ENCODE measurements around the gene FYN. TPM values are rescaled to one million over a fixed set of nuclear protein-coding genes. Genes with fewer than 3 reads are reported as not detected.

FYN gene
- polyA plus RNA-seq, 3 donors from 2014 or later: 358 to 488 (median 414) TPM

- DNase-seq: no peak
- Mint-ChIP-seq H3K4me3 (peak overlapping the region; percentile 61 to 89 (median 70)), H3K4me1 (peaks cover 99 to 100% of the 10 kb centered on the region in 2 donors), H3K27ac (peak overlapping the region; percentile 91 to 100 (median 100)), H3K36me3 (peaks cover 18 to 43% (median 32%) of the 10 kb centered on the region in 3 donors), H3K9me3 (no peaks in the 10 kb centered on the region), H3K27me3 (ENCODE audit: low read depth in 3 of 3) (peaks cover 10 to 24% (median 15%) of the 10 kb centered on the region in 3 donors)
Measured at GRCh38 chr6:111743360-111743759, 129.9 kb downstream of the FYN start.

DNA sequence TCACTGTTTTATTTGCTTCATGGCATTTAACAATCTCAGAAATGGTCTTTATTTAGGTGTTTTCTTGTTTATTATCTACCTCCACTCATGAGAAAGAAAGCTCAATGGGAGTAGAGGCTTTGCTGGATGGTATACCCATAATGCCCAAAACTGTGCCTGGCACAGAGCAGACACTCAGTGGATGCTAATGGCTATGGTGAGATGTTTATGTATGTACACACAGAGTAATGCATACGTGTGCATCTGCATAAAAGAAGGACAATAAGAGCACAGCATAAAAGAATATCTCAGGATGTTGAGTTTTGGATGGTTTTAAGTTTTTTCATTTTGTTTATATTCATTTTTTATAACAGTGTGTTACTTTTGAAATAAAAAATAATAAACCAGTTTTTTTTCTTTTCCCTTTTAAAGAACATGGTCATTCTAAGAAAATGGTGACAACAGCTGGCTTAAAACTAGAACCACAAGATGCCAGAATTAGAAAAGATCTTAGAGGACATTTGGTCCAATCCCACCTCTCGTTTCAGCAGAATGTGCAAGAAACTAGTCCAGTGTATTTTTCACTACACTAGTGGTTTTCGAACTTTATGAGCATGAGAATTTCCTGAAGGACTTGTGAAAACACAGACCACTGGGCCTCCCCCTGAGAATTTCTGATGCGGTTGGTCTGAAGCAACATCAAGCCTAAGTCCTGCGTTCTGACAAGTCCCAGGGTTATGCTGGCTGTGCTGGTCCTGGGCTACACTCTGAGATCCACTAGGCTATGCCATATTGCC, 131.9 kb downstream of the FYN start:
- Mint-ChIP-seq H3K27me3 (ENCODE audit: low read depth in 3 of 3) (peaks cover 10 to 24% (median 16%) of the 10 kb centered on the region in 3 donors), H3K4me3 (peak overlapping the region; percentile 61 to 89 (median 70))

GRCh38 chr6:111740506-111740905, 132.7 kb downstream of the FYN start:
- Mint-ChIP-seq H3K9me3 (no peaks in the 10 kb centered on the region), H3K4me3 (peak overlapping the region; percentile 61 to 89 (median 70)), H3K27me3 (ENCODE audit: low read depth in 3 of 3) (peaks cover 10 to 25% (median 17%) of the 10 kb centered on the region in 3 donors), H3K36me3 (peaks cover 18 to 45% (median 31%) of the 10 kb centered on the region in 3 donors), H3K27ac (peak overlapping the region; percentile 91 to 100 (median 100)), H3K4me1 (peaks cover 100% of the 10 kb centered on the region in 2 donors)
- no peak for DNase-seq

More for the DNA sequence above, 131.9 kb downstream of the FYN start:
- DNase-seq: peak; percentile 74 to 77 (median 77)
- H3K36me3 Mint-ChIP-seq: peaks cover 18 to 45% (median 31%) of the 10 kb centered on the region in 3 donors
- H3K27ac Mint-ChIP-seq: peak overlapping the region; percentile 91 to 100 (median 100)
- H3K4me1 Mint-ChIP-seq: peaks cover 100% of the 10 kb centered on the region in 2 donors
- no peaks in the 10 kb centered on the region for H3K9me3 Mint-ChIP-seq

DNA sequence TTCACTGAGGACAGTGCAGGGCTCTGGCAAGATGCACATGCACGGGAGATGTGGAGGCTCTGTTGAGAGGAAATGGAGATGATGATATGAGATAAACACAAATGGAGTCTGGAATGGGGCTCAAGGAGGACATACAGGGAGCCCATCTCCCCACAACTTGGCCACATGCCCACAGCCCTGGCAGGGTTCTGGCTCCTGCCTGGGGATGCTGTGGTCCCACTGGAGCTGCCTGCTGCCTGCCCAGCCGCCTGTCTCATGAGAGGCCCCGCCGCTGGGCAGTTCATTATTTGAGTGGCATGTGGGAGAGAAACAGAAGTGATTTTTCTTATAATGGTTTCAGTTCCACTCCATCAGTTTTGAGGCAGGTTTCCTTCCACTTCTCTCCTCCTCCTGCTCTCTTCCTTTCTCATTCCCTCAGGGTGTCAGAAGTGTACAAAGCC, 134.0 kb downstream of the FYN start:
- H3K27me3 Mint-ChIP-seq (ENCODE audit: low read depth in 3 of 3): peaks cover 15 to 26% (median 17%) of the 10 kb centered on the region in 3 donors
- H3K27ac Mint-ChIP-seq: peak overlapping the region; percentile 91 to 100 (median 100)
- no peak for DNase-seq
- H3K36me3 Mint-ChIP-seq: peaks cover 24 to 51% (median 31%) of the 10 kb centered on the region in 3 donors
- peak overlapping the region; percentile 61 to 89 (median 70) for H3K4me3 Mint-ChIP-seq
- H3K4me1 Mint-ChIP-seq: peaks cover 100% of the 10 kb centered on the region in 2 donors
- no peaks in the 10 kb centered on the region for H3K9me3 Mint-ChIP-seq

GRCh38 chr6:111738631-111739030, 134.6 kb downstream of the FYN start:
- Mint-ChIP-seq H3K27me3 (ENCODE audit: low read depth in 3 of 3) (peaks cover 15 to 26% (median 19%) of the 10 kb centered on the region in 3 donors), H3K27ac (peak overlapping the region; percentile 91 to 100 (median 100)), H3K4me1 (peaks cover 100% of the 10 kb centered on the region in 2 donors), H3K36me3 (peaks cover 25 to 47% (median 28%) of the 10 kb centered on the region in 3 donors), H3K4me3 (peak overlapping the region; percentile 56 to 89 (median 70)), H3K9me3 (no peaks in the 10 kb centered on the region)
- DNase-seq: no peak

- H3K4me3 Mint-ChIP-seq: peak overlapping the region in 4 of 5 donors; percentile 66 to 89 (median 72)
Measured at GRCh38 chr6:111738156-111738555, 135.1 kb downstream of the FYN start.

DNA sequence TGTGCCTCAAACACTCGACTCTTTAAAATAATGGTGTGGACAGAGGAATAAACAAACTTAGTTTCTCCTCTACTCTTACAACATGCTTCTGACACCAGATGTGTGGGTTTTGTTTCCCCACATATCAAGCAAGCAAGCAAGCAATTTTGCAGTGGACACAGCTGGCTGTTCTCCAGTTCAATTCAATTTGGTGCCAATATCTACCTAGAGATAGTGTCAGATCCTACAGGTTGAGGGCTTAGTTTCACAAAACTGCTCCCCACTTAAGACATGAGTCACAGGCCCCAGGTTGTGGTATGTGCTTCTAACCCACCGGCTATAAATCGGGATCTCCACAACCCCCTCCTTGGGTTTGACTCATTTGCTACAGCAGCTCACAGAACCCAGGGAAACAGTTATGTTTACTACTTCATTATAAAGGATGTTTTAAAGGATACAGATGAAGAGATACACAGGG, 136.2 kb downstream of the FYN start:
- Mint-ChIP-seq H3K27ac (peak overlapping the region; percentile 91 to 100 (median 100)), H3K9me3 (peaks cover 0 to 4% (median 1%) of the 10 kb centered on the region in 6 donors), H3K27me3 (ENCODE audit: low read depth in 3 of 3) (peaks cover 16 to 31% (median 16%) of the 10 kb centered on the region in 3 donors), H3K36me3 (peaks cover 30 to 52% (median 31%) of the 10 kb centered on the region in 3 donors), H3K4me1 (peaks cover 99 to 100% of the 10 kb centered on the region in 2 donors), H3K4me3 (peak overlapping the region; percentile 45 to 89 (median 72))
- DNase-seq: peak; percentile 35 to 52 (median 40)

More at GRCh38 chr6:111738156-111738555, 135.1 kb downstream of the FYN start:
- Mint-ChIP-seq H3K36me3 (peaks cover 28 to 46% (median 28%) of the 10 kb centered on the region in 3 donors), H3K27ac (peak overlapping the region; percentile 91 to 100 (median 100)), H3K9me3 (peaks cover 0 to under 1% (median 0%) of the 10 kb centered on the region in 6 donors), H3K27me3 (ENCODE audit: low read depth in 3 of 3) (peaks cover 16 to 26% (median 17%) of the 10 kb centered on the region in 3 donors), H3K4me1 (peaks cover 99 to 100% of the 10 kb centered on the region in 2 donors)
- DNase-seq: no peak

DNA sequence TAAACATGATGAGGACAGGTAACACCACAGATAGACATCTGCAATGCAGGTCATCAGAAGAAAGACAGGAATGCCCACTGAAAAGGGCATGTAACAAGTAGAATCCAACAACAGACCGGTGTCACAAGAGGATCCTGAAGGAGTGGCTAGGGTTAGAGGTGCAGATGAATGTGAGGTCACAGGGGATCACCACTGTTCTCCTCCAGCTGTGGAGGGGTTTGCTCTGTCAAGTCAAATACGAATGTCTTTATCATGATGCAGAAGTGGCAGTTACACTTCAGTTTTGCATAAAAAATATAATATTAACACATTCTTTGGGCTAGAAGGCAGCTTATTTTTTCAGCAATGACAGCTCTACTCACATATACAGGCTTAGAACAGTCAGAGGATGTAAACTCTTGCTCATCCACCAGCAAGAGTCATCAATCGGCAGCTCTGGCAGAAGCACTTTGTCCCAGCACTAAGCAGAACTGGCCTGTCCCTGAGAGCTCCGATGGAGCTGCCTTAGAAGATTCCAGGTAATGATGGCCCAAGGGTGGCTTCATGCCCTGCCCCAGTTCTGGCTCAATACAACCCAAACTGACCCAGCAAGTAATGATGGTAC, 137.1 kb downstream of the FYN start:
- Mint-ChIP-seq H3K27ac (peak overlapping the region; percentile 91 to 100 (median 100)), H3K27me3 (ENCODE audit: low read depth in 3 of 3) (peaks cover 17 to 30% (median 21%) of the 10 kb centered on the region in 3 donors), H3K4me3 (peak overlapping the region; percentile 66 to 89 (median 72)), H3K9me3 (peaks cover 0 to 4% (median 1%) of the 10 kb centered on the region in 6 donors), H3K4me1 (peaks cover 99 to 100% of the 10 kb centered on the region in 2 donors), H3K36me3 (peaks cover 27 to 53% (median 34%) of the 10 kb centered on the region in 3 donors)
- DNase-seq: no peak

DNA sequence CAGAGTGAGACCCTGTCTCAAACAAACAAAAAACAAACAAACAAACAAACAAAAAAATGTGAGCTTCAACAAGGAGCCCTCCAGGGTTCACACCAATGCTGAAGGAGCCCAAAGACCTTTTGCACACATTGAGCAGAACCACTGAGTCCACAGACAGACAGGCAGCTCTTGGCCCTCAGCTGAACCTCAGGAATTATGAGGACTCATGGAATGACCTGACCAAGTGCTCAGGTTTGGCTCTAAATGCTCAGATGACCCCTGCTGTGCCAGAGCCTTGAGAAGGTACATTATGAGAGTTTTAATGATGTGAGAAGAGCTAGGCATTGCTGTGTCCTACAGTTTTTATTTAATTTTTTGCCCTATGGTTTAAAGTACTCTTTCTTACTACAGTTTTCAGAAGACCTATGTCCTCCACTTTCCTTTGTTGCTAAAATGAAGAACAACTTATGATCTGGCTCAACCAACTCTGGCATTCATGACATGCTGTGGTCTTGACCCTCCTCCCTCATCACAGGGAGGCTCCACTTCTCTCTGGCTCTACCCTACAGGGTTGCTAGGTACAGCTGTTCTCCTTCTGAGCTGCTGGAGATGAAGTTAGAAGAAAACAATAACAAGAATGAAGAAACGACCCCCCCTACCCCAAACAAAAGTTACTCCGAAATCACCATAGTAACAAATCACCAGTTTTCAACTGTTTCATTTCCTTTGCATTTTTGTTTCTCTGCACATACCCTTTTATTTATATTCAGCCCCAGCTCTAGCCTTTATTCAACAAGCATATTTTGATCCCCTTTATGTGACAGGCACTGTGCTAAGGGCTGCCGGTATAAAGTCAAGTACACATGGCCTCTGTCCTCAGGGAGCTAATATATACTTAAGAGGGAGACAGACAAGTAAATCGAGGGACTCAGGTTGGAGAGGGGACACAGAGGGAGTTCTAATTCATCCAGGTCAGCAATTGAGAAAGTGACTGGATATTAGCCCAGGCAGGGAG, 138.9 kb downstream of the FYN start:
- Mint-ChIP-seq H3K9me3 (peaks cover 0 to 4% (median 1%) of the 10 kb centered on the region in 6 donors), H3K36me3 (peaks cover 25 to 39% (median 29%) of the 10 kb centered on the region in 3 donors), H3K27ac (peak overlapping the region; percentile 91 to 100 (median 100)), H3K4me1 (peaks cover 99 to 100% of the 10 kb centered on the region in 2 donors), H3K27me3 (ENCODE audit: low read depth in 3 of 3) (peaks cover 13 to 26% (median 17%) of the 10 kb centered on the region in 3 donors), H3K4me3 (peak overlapping the region; percentile 60 to 89 (median 72))
- DNase-seq: peak in 1 of 3 donors; percentile 41

GRCh38 chr6:111732390-111732789, 140.9 kb downstream of the FYN start:
- Mint-ChIP-seq H3K4me3 (peak overlapping the region; percentile 56 to 64 (median 60)), H3K27ac (peak overlapping the region; percentile 91 to 100 (median 100)), H3K36me3 (peaks cover 18 to 30% (median 28%) of the 10 kb centered on the region in 3 donors), H3K27me3 (ENCODE audit: low read depth in 3 of 3) (peaks cover 13 to 29% (median 14%) of the 10 kb centered on the region in 3 donors), H3K4me1 (peaks cover 99 to 100% of the 10 kb centered on the region in 2 donors), H3K9me3 (peaks cover 0 to 4% (median 1%) of the 10 kb centered on the region in 6 donors)
- no peak for DNase-seq

DNA sequence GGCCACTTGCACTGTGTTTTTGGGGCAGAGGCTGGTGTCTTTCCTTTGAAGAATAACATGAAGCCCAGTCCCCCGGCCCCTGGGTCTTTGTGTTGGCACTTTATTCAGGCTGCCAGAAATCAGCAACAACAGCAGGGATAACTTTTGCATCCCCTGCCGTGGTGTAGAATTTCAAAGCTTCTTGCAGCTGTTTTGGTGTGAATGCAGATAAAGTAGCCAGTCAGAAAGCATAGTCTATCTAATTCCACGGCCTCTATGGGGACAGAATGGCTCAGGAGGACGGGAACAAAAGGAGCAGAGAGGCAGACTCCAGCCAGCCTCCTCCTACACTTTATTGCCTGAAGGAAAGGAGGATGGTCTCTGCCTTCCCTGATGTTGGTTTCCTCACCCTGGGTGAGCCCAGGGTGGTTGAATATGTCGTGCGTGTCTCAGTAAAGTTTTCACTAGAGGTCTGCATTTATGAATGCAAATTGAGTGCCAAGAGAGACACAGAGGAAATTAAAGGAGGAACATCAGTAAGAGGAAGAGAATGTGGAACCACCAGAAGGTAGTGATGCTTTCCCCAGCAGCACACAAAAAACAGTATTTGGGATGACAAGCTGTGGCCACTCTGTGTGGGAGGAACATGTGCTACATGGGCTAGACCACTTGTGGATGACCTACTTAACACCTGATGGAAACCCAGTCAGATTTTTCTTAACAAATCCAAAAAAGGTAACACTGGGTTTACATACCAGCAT, 141.6 kb downstream of the FYN start:
- peak; percentile 80 to 82 (median 81) for DNase-seq
- H3K36me3 Mint-ChIP-seq: peaks cover 19 to 31% (median 30%) of the 10 kb centered on the region in 3 donors

More for the DNA sequence above, 141.6 kb downstream of the FYN start:
- peak overlapping the region; percentile 91 to 100 (median 100) for H3K27ac Mint-ChIP-seq
- peaks cover 99 to 100% of the 10 kb centered on the region in 2 donors for H3K4me1 Mint-ChIP-seq
- peaks cover 13 to 27% (median 14%) of the 10 kb centered on the region in 3 donors for H3K27me3 Mint-ChIP-seq (ENCODE audit: low read depth in 3 of 3)
- peak overlapping the region; percentile 56 to 64 (median 60) for H3K4me3 Mint-ChIP-seq
- peaks cover 0 to 4% (median 1%) of the 10 kb centered on the region in 6 donors for H3K9me3 Mint-ChIP-seq
